KMS-11 (cell line): Measurements from ENCODE around the gene PDGFA.
"Not testable (repeated sequence)": the region's sequence is repeated elsewhere in the genome, so short reads cannot be mapped to it uniquely, and the experiment has no call there.

ENCODE experiments used
- H2AFZ ChIP-seq: fragments of 200-600 bp; sonication (generic); 2 replicates; pipeline ENCODE4 v1.6.1; 2016; ENCODE audit warnings: antibody characterized with exemption, mixed run types, low read depth
- H3K27ac ChIP-seq: fragments of 200-600 bp; sonication (generic); 2 replicates; pipeline ENCODE4 v1.6.1; 2016; ENCODE audit warnings: mild to moderate bottlenecking, mixed run types
- H3K27me3 ChIP-seq: fragments of 200-600 bp; sonication (generic); 2 replicates; pipeline ENCODE4 v1.6.1; 2017; ENCODE audit warnings: mild to moderate bottlenecking, low read depth, mixed run types, moderate library complexity; ENCODE audit not compliant: insufficient read depth
- H3K36me3 ChIP-seq: fragments of 200-600 bp; sonication (generic); 2 replicates; pipeline ENCODE4 v1.6.1; 2017; ENCODE audit warnings: mild to moderate bottlenecking, mixed run types; ENCODE audit not compliant: insufficient read depth
- H3K4me1 ChIP-seq: fragments of 200-600 bp; sonication (generic); 2 replicates; pipeline ENCODE4 v1.6.1; 2016; ENCODE audit warnings: mild to moderate bottlenecking, low read depth, mixed run types; ENCODE audit not compliant: poor library complexity, severe bottlenecking
- H3K4me2 ChIP-seq: fragments of 200-600 bp; sonication (generic); 2 replicates; pipeline ENCODE4 v1.7.0; 2016; ENCODE audit warnings: mild to moderate bottlenecking, mixed run types
- H3K4me3 ChIP-seq: fragments of 200-600 bp; sonication (generic); IDR thresholded peaks from 2 replicates; pipeline ENCODE4 v1.6.1; 2017; ENCODE audit warnings: low read depth, low read length, mixed read lengths; ENCODE audit not compliant: insufficient read depth
- H3K79me2 ChIP-seq: fragments of 200-600 bp; sonication (generic); 2 replicates; pipeline ENCODE4 v1.6.1; 2016; ENCODE audit warnings: low read depth, mixed run types; ENCODE audit not compliant: insufficient read depth
- H3K9ac ChIP-seq: fragments of 200-600 bp; sonication (generic); 2 replicates; pipeline ENCODE4 v1.6.1; 2016; ENCODE audit warnings: mild to moderate bottlenecking, mixed run types
- H4K20me1 ChIP-seq: fragments of 200-600 bp; sonication (generic); 2 replicates; pipeline ENCODE4 v1.6.1; 2016; ENCODE audit warnings: mild to moderate bottlenecking, mixed run types; ENCODE audit not compliant: insufficient read depth
- CTCF ChIP-seq: fragments of 200-600 bp; sonication (generic); conservative IDR thresholded peaks from 2 replicates; pipeline ENCODE4 v1.6.1; 2017; ENCODE audit warnings: low read depth, mild to moderate bottlenecking, antibody characterized with exemption, low read length, moderate library complexity, mixed read lengths

The PDGFA gene

GRCh38 chr7:552868-553635 is 33.4 kb upstream of the PDGFA start:
- Histone ChIP-seq H3K27me3 (no peaks in the 10 kb centered on the region), H3K4me2 (no peak overlapping the region), H3K9ac (no peak overlapping the region), H3K27ac (no peak overlapping the region), H3K79me2 (no peaks in the 10 kb centered on the region), H4K20me1 (no peaks in the 10 kb centered on the region), H3K36me3 (no peaks in the 10 kb centered on the region), H3K4me3 (no peak overlapping the region), H3K4me1 (no peaks in the 10 kb centered on the region), H2AFZ (no peak overlapping the region)
- no peak for TF ChIP-seq CTCF

DNA sequence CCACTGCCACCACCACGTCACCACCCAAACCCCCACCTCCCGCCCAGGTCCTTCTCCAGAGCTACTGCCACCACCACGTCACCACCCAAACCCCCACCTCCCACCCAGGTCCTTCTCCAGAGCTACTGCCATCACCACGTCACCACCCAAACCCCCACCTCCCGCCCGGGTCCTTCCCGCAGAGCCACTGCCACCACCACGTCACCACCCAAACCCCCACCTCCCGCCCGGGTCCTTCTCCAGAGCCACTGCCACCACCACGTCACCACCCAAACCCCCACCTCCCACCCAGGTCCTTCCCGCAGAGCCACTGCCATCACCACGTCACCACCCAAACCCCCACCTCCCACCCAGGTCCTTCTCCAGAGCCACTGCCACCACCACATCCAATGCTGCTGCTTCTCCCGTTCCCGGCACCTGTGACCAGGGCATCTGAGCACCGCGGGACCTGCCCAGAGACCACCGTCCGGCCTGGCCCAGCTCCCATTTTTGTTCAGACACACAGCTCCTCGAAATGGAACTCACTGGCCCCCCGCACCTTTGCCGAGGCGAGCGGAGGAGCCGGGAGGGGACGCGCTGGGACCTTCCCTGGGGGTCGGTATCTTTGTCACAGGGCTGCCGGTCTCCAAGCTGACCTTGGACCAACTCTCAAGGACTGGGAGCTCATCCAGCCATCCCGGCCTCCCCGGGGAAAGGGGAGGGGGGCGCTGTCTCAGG is 32.7 kb upstream of the PDGFA start:
- not testable (repeated sequence) for H3K9ac ChIP-seq, H3K4me1 ChIP-seq, H3K79me2 ChIP-seq, H4K20me1 ChIP-seq, H3K4me2 ChIP-seq, H3K27ac ChIP-seq, H3K36me3 ChIP-seq, H3K27me3 ChIP-seq, H3K4me3 ChIP-seq, H2AFZ ChIP-seq

DNA sequence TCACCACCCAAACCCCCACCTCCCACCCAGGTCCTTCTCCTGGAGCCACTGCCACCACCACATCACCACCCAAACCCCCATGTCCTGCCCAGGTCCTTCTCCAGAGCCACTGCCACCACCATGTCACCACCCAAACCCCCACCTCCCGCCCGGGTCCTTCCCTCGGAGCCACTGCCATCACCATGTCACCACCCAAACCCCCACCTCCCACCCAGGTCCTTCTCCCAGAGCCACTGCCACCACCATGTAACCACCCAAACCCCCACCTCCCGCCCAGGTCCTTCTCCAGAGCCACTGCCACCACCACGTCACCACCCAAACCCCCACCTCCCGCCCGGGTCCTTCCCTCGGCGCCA is 31.9 kb upstream of the PDGFA start:
- not testable (repeated sequence) for H3K79me2 ChIP-seq, H3K27ac ChIP-seq, H3K4me3 ChIP-seq, H3K36me3 ChIP-seq, H3K27me3 ChIP-seq, H2AFZ ChIP-seq, H3K9ac ChIP-seq, H3K4me2 ChIP-seq, H4K20me1 ChIP-seq, H3K4me1 ChIP-seq

DNA sequence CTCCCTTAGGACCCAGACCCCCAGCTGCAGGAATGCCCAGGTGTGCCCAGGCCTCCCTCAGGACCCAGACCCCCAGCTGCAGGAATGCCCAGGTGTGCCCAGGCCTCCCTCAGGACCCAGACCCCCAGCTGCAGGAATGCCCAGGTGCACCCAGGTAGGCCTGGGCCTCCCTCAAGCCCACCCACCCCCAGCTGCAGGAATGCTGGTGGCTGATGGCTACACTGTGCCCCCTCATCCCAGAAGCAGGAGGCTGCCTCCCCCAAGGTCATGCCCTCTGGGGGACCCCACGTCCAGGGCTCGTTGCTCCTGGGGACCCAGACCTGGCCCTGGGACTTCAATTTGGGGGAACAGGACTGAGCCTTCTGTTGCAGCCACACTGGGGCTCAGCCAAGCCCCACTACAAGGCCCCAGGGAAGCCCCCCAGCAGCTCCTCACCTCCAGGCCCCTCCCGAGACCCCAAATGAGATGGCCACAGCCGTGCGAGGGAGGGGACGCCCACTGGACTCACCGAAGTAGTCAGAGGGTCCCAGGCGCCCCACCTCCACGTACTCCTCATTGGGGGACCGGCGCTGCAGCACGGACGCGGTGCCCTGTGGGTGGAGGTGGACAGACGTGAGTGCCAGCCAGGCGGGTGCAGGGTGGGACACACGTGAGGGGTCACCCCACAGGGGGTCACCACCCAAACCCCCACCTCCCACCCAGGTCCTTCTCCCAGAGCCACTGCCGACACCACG is 31.4 kb upstream of the PDGFA start:
- no peaks in the 10 kb centered on the region for H3K79me2 ChIP-seq
- no peak overlapping the region for H3K4me2 ChIP-seq
- no peaks in the 10 kb centered on the region for H3K27me3 ChIP-seq
- no peak overlapping the region for H3K4me3 ChIP-seq
- H3K36me3 ChIP-seq, result no peaks in the 10 kb centered on the region
- no peaks in the 10 kb centered on the region for H4K20me1 ChIP-seq
- H3K9ac ChIP-seq, result no peak overlapping the region
- H3K27ac ChIP-seq, result no peak overlapping the region
- no peaks in the 10 kb centered on the region for H3K4me1 ChIP-seq
- TF ChIP-seq CTCF, result no peak
- H2AFZ ChIP-seq, result no peak overlapping the region

DNA sequence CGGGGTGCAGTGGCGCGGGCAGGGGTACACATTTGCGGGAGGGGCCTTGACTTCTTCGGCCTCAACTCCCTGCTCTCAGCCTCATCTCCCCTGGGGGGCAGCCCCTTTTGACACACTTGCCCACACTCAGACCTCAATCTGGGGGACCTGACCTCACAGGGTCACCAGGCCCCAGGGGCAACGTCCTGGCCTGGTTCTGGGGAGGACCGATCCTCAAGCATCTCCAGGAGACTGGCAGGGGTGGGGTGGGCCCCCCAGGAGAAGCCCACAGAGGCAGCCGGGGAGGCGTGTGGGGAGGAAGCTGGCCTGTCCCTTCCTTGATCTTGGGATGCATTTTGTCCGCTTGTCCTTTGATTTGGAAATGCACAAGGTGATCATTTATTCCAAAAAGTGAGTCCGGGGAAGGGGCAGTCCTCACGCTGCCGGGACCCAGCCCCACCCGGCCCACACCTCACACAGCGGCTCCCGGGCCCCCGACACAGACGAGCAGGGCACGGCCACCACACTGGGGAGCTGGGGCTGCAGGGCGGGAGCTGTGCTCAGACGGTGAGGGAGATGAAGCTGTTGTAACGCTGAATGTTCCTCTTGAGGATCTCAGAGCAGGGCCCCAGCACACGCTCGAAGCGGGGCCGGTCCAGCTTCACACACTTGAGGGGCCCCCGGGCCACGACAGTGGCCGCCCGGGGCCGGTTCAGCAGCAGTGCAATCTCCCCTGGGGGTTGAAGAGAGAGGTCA is 30.4 kb upstream of the PDGFA start:
- H3K9ac ChIP-seq, result no peak overlapping the region
- H3K4me1 ChIP-seq, result no peaks in the 10 kb centered on the region
- no peak overlapping the region for H3K4me2 ChIP-seq
- no peaks in the 10 kb centered on the region for H3K36me3 ChIP-seq
- TF ChIP-seq CTCF, result no peak
- H3K27me3 ChIP-seq, result no peaks in the 10 kb centered on the region
- no peaks in the 10 kb centered on the region for H3K79me2 ChIP-seq
- H4K20me1 ChIP-seq, result no peaks in the 10 kb centered on the region
- no peak overlapping the region for H3K4me3 ChIP-seq
- no peak overlapping the region for H2AFZ ChIP-seq
- H3K27ac ChIP-seq, result no peak overlapping the region
